ENCODE results near the gene TEKT2.

The TEKT2 gene

GRCh38 chr1:36088265-36088576 is 4.3 kb downstream of the TEKT2 start:
- DNase-seq, result no peak

GRCh38 chr1:36088577-36089392 is 4.9 kb downstream of the TEKT2 start, which contains the start of gene ADPRS:
Gene ADPRS, plus strand, starts transcription at chr1:36088892. Its CDS starts 13 bp downstream, at chr1:36088905.
- DNase-seq, result peak; percentile 90

- no peak for DNase-seq
Measured at GRCh38 chr1:36089393-36090121, 5.7 kb downstream of the TEKT2 start.

GRCh38 chr1:36091141-36091540 is 7.2 kb downstream of the TEKT2 start:
- DNase-seq, result no peak

- DNase-seq, result no peak
Measured at GRCh38 chr1:36091698-36092097, 7.8 kb downstream of the TEKT2 start.

GRCh38 chr1:36092166-36092797 is 8.4 kb downstream of the TEKT2 start:
- no peak for DNase-seq

GRCh38 chr1:36092798-36093185 is 8.9 kb downstream of the TEKT2 start:
- no peak for DNase-seq

GRCh38 chr1:36093226-36093625 is 9.3 kb downstream of the TEKT2 start:
- DNase-seq, result no peak

- no peak for DNase-seq
Measured at GRCh38 chr1:36093929-36094328, 10.0 kb downstream of the TEKT2 start.

- no peak for DNase-seq
Measured at GRCh38 chr1:36094621-36095061, 10.7 kb downstream of the TEKT2 start.

GRCh38 chr1:36095760-36096405 is 12.0 kb downstream of the TEKT2 start:
- DNase-seq, result no peak

- no peak for DNase-seq
Measured at GRCh38 chr1:36096500-36097432, 12.9 kb downstream of the TEKT2 start.

GRCh38 chr1:36097693-36098585 is 14.0 kb downstream of the TEKT2 start:
- no peak for DNase-seq

GRCh38 chr1:36098650-36099365 is 14.9 kb downstream of the TEKT2 start:
- no peak for DNase-seq

- DNase-seq, result peak; percentile 61
Measured at GRCh38 chr1:36099681-36100341, 15.9 kb downstream of the TEKT2 start.

- DNase-seq, result no peak
Measured at GRCh38 chr1:36100376-36100775, 16.5 kb downstream of the TEKT2 start.

GRCh38 chr1:36101546-36101945 is 17.7 kb downstream of the TEKT2 start:
- no peak for DNase-seq

- DNase-seq, result no peak
Measured at GRCh38 chr1:36106269-36106668, 22.4 kb downstream of the TEKT2 start.

GRCh38 chr1:36107394-36107793 is 23.5 kb downstream of the TEKT2 start:
- DNase-seq, result no peak

- DNase-seq, result no peak
Measured at GRCh38 chr1:36108314-36108713, 24.4 kb downstream of the TEKT2 start.

Measured in COR-L47 (cell line).